Heart left ventricle (tissue), 13 donors: ENCODE data around the gene CTPS1.

Source experiments
- POLR2A ChIP-seq, 2 donors: fragments of 450-650 bp; IDR thresholded peaks; one replicate each; pipeline ENCODE4 v1.6.1; 2017; ENCODE audit warnings: antibody characterized with exemption in 2 of 2, mild to moderate bottlenecking in 2 of 2, moderate library complexity in 2 of 2
- TF ChIP-seq, protein P1 (sequence below), 12 donors: fragments of 200-600 bp; sonication (generic) in 4 of 12; IDR thresholded peaks; one replicate each; pipeline versions ENCODE4 v1.5.0 to v1.8.0; 2018 to 2022; ENCODE audit warnings: antibody characterized with exemption in 12 of 12, mild to moderate bottlenecking in 5 of 12
- donor health status: ischemic (EF 13 %, LVEDD 7.1; RV severe dilation, severe dysfunction).
- donor health status: DM: no; HTN: yes; CAD: no.
- donor health status: DM: no; HTN: no; CAD: no.
- donor health status: ischemic (EF 25% LVEDD 6.9; RV normal size, moderate dysfunction).
- donor health status: ischemic (EF 25% LVEDD 5.7; RV mildly dilated, moderate dysfunction).
- donor health status: ischemic (EF 35%, LVEDD 5.7; RV mildly dilated, moderate dysfunction).
- donor health status: nonischemic (EF 11% LVEDD 7.7; RV severe dilation, severe dysfunction).
- donor health status: DM: yes; HTN: yes; CAD: no.
- donor health status: PGD.
- donor health status: ischemic (EF 29% LVEDD 5.4; RV normal size, mild dysfunction).
- donor health status: nonischemic (EF 23%, LVEDD 6.1; RV moderate dilation, normal function).

DNA sequence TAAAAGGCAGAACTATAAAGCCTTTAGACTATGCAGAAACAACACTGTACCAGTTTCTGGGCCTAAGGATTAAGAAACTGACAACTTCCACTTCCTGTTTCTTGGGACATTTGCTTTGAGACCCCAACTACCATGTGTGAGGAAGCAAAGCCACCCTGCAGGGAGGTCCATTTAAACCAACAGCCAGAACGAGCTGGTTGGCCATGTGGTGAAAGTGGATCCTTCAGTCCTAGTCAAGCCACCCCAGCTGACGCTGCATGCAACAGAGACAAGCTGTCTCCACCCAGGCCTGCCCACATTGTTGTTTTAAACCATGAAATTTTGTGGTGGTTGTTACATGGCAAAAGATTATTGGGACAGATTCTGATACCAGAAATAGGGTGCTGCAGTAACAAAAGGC, 73.8 kb downstream of the CTPS1 start:
- TF ChIP-seq, protein P1, sequence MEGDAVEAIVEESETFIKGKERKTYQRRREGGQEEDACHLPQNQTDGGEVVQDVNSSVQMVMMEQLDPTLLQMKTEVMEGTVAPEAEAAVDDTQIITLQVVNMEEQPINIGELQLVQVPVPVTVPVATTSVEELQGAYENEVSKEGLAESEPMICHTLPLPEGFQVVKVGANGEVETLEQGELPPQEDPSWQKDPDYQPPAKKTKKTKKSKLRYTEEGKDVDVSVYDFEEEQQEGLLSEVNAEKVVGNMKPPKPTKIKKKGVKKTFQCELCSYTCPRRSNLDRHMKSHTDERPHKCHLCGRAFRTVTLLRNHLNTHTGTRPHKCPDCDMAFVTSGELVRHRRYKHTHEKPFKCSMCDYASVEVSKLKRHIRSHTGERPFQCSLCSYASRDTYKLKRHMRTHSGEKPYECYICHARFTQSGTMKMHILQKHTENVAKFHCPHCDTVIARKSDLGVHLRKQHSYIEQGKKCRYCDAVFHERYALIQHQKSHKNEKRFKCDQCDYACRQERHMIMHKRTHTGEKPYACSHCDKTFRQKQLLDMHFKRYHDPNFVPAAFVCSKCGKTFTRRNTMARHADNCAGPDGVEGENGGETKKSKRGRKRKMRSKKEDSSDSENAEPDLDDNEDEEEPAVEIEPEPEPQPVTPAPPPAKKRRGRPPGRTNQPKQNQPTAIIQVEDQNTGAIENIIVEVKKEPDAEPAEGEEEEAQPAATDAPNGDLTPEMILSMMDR (IDR thresholded peaks at IDR 0.05): no peak
- no peak for TF ChIP-seq POLR2A (IDR thresholded peaks at IDR 0.05)
